ENCODE results near the gene GIGYF1. TPM values are rescaled to one million over a fixed set of nuclear protein-coding genes. Genes with fewer than 3 reads are reported as not detected.

GIGYF1 gene
- total and polyA plus RNA-seq, 2 of the 4 experiments (the other 2 are of a cell fraction) = 3.0 to 10.7 TPM

- H2BK120ac ChIP-seq (ENCODE audit: low read depth, low read length) = no peak overlapping the region
- no peak overlapping the region for H3K23ac ChIP-seq (ENCODE audit: low read depth, low read length)
- CTCF ChIA-PET = interaction anchor here (0.6 kb wide), 1 partner anchor 14 kb away, joined by 3 read pairs; no protein-coding TSS in a partner anchor
- in situ Hi-C loops (cut with MboI; ENCODE audit: low sequenced_read_pairs) = loop anchor here (10.0 kb wide), 1 partner anchor 197 kb away; the partner anchor contains the start of gene TSC22D4
- intact Hi-C loops (cut with micrococcal nuclease) = loop anchor here (2.0 kb wide), 2 partner anchors 59 to 69 kb away; partner anchors contain the start of genes MOSPD3 and PCOLCE
- H4K8ac ChIP-seq (ENCODE audit: low read depth in 2 of 2, low read length in 2 of 2) = no peak overlapping the region
- peaks cover 1 to 11% of the 10 kb centered on the region in 2 experiments; a peak in 3 of 4 replicates for H3K79me1 ChIP-seq (ENCODE audit: low read depth in 1 of 2, low read length in 2 of 2)
- no peak overlapping the region for H3K18ac ChIP-seq (ENCODE audit: low read depth, low read length)
- no peak overlapping the region for H3K27ac ChIP-seq (ENCODE audit: insufficient read depth, low read length)
- dilution Hi-C loops (cut with HindIII; ENCODE audit: low sequenced_read_pairs, unreplicated experiment) = no loop called here
- DNase-seq (no peak), ATAC-seq (ENCODE audit: low read depth) (no peak)
- H2AK5ac ChIP-seq (ENCODE audit: low read depth, low read length) = no peak overlapping the region
- no peak overlapping the region for H4K5ac ChIP-seq (ENCODE audit: low read depth, low read length)
- H3K4me3 ChIP-seq (ENCODE audit: insufficient read depth, low read depth, low read length) = no peak overlapping the region
- H4K20me1 ChIP-seq (ENCODE audit: insufficient read depth, low read length) = peaks cover 18% of the 10 kb centered on the region
- H3K36me3 ChIP-seq (ENCODE audit: control insufficient read depth, insufficient read depth, low read length) = peaks cover 1% of the 10 kb centered on the region; the same call in 1 of the 2 replicates
- no peak overlapping the region for H3K4me2 ChIP-seq (ENCODE audit: low read depth, low read length)
- H3K9ac ChIP-seq (ENCODE audit: low read depth, low read length) = no peak overlapping the region
- H2BK5ac ChIP-seq (ENCODE audit: low read depth, low read length, poor library complexity, severe bottlenecking) = no peak overlapping the region
- POLR2A ChIA-PET (ENCODE audit: unreplicated experiment) = no interaction called here
- no peak overlapping the region for H4K91ac ChIP-seq (ENCODE audit: insufficient read depth, low read depth, low read length)
- no peaks in the 10 kb centered on the region; the same call in 1 of the 2 replicates for H3K27me3 ChIP-seq (ENCODE audit: control insufficient read depth, insufficient read depth, low read length)
- 0 out of 2 replicates have a peak, but pooled peaks cover 2% of the 10 kb centered on the region for H3K9me1 ChIP-seq (ENCODE audit: insufficient read depth, low read length)
- WGBS, 2 experiments (ENCODE audit: extremely low coverage in 2 of 2, insufficient read length in 1 of 2) = 89% methylated on average over 9 of the region's 18 CpGs; no CpG with 5 or more reads in 1 of the 2 experiments
- H2BK20ac ChIP-seq (ENCODE audit: low read depth, low read length) = no peak overlapping the region
- H3K56ac ChIP-seq (ENCODE audit: extremely low read depth, insufficient read depth, low read length) = no peak overlapping the region
- H2AK9ac ChIP-seq (replicated peaks; ENCODE audit: low read depth, low read length, poor library complexity) = no peak overlapping the region
- BruUV-seq (replicated peaks) = no TSS peak
- no peak for TF ChIP-seq RAD21 (IDR thresholded peaks at IDR 0.05; ENCODE audit: low read length)
- no peak for TF ChIP-seq RCOR1 (IDR thresholded peaks at IDR 0.05; ENCODE audit: insufficient replicate concordance, low read length)
- H3K9me3 ChIP-seq (ENCODE audit: control insufficient read depth, insufficient read depth, low read length) = no peaks in the 10 kb centered on the region
- no peak overlapping the region for H2AFZ ChIP-seq (replicated peaks; ENCODE audit: low read length, poor library complexity)
- H3K4me1 ChIP-seq (ENCODE audit: control insufficient read depth, insufficient read depth, low read length) = peaks cover 4% of the 10 kb centered on the region; the same call in 1 of the 2 replicates
- no peak overlapping the region for H2BK15ac ChIP-seq (ENCODE audit: low read depth, low read length)
- H3K14ac ChIP-seq (replicated peaks; ENCODE audit: low read depth, low read length) = no peak overlapping the region
- no peak overlapping the region for H3K4ac ChIP-seq (ENCODE audit: low read depth, low read length)
These were observed 22.4 kb downstream of the GIGYF1 start for GRCh38 chr7:100671353-100672327.

All from IMR-90 (cell line).